ENCODE data around the gene TEFM.

DNA sequence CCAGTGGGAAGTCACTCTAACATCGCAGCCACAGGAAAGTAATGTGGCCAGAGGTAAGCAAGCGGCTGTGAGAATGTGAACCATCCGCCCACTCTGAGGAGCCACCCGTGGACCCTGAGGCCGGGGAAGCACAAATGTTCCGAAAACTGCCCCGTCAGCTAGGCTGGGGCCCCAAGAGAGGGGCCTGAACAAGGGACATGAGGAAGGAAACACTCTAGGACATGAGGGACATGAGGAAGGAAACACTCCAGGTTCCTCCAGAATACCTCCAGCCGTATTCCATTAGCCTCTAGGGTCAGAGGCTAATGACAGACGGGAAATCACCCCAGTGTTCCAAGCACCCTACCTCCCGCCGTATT is 317 bp downstream of the TEFM start:
- TF ChIP-seq, protein P1, sequence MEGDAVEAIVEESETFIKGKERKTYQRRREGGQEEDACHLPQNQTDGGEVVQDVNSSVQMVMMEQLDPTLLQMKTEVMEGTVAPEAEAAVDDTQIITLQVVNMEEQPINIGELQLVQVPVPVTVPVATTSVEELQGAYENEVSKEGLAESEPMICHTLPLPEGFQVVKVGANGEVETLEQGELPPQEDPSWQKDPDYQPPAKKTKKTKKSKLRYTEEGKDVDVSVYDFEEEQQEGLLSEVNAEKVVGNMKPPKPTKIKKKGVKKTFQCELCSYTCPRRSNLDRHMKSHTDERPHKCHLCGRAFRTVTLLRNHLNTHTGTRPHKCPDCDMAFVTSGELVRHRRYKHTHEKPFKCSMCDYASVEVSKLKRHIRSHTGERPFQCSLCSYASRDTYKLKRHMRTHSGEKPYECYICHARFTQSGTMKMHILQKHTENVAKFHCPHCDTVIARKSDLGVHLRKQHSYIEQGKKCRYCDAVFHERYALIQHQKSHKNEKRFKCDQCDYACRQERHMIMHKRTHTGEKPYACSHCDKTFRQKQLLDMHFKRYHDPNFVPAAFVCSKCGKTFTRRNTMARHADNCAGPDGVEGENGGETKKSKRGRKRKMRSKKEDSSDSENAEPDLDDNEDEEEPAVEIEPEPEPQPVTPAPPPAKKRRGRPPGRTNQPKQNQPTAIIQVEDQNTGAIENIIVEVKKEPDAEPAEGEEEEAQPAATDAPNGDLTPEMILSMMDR (IDR thresholded peaks at IDR 0.05): no peak
- no peak for TF ChIP-seq POLR2A (IDR thresholded peaks at IDR 0.05)
